Panc1 (cell line): ENCODE measurements around the gene PROSER1.

Source experiments
- POLR2AphosphoS5 ChIP-seq: IDR thresholded peaks from 2 replicates; pipeline ENCODE4 v1.6.1; 2012; ENCODE audit warnings: mild to moderate bottlenecking, low read depth, low read length, moderate library complexity
- SIN3A ChIP-seq: IDR thresholded peaks from 2 replicates; pipeline ENCODE4 v1.6.1; 2012; ENCODE audit warnings: low read depth, mild to moderate bottlenecking, low read length, moderate library complexity, borderline replicate concordance; ENCODE audit not compliant: insufficient read depth
- TCF7L2 ChIP-seq: IDR thresholded peaks from 2 replicates; pipeline ENCODE4 v1.6.1; 2011; ENCODE audit warnings: mild to moderate bottlenecking, low read depth, low read length, inconsistent platforms
- TF ChIP-seq, protein P1 (sequence below): fragments of 450-650 bp; IDR thresholded peaks from 2 replicates; pipeline ENCODE4 v1.5.1; 2017; ENCODE audit warnings: mild to moderate bottlenecking
- TF ChIP-seq, protein P2 (sequence below), 2 experiments: IDR thresholded peaks; 2 replicates each; pipeline ENCODE4 v1.6.1; 2011 to 2012; ENCODE audit warnings: low read depth in 2 of 2, control low read depth in 1 of 2, low read length in 1 of 2, mild to moderate bottlenecking in 1 of 2, moderate library complexity in 1 of 2; ENCODE audit not compliant: insufficient read depth in 1 of 2

DNA sequence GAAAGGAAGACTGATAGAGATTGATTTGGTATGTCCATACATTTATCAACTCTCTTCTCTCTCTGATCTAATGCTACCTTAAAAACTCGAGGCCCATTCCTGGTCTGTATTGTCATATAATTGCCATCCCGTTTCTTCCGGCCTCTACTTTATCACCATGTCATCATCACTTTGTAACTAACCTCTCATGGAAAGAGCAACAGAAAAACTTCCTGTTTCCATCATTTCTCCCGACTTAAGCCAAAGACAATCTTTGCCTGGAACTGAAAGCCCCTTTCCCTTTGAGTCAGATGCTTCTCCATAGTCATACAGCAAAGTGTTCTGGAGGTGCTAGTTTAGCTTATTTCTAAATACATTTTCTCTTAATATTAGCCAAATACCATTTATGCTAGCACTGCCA, 44.5 kb downstream of the PROSER1 start:
- TF ChIP-seq, protein P1, sequence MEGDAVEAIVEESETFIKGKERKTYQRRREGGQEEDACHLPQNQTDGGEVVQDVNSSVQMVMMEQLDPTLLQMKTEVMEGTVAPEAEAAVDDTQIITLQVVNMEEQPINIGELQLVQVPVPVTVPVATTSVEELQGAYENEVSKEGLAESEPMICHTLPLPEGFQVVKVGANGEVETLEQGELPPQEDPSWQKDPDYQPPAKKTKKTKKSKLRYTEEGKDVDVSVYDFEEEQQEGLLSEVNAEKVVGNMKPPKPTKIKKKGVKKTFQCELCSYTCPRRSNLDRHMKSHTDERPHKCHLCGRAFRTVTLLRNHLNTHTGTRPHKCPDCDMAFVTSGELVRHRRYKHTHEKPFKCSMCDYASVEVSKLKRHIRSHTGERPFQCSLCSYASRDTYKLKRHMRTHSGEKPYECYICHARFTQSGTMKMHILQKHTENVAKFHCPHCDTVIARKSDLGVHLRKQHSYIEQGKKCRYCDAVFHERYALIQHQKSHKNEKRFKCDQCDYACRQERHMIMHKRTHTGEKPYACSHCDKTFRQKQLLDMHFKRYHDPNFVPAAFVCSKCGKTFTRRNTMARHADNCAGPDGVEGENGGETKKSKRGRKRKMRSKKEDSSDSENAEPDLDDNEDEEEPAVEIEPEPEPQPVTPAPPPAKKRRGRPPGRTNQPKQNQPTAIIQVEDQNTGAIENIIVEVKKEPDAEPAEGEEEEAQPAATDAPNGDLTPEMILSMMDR: no peak
- TF ChIP-seq SIN3A (no peak), POLR2AphosphoS5 (no peak), TCF7L2 (no peak)
- TF ChIP-seq, protein P2, sequence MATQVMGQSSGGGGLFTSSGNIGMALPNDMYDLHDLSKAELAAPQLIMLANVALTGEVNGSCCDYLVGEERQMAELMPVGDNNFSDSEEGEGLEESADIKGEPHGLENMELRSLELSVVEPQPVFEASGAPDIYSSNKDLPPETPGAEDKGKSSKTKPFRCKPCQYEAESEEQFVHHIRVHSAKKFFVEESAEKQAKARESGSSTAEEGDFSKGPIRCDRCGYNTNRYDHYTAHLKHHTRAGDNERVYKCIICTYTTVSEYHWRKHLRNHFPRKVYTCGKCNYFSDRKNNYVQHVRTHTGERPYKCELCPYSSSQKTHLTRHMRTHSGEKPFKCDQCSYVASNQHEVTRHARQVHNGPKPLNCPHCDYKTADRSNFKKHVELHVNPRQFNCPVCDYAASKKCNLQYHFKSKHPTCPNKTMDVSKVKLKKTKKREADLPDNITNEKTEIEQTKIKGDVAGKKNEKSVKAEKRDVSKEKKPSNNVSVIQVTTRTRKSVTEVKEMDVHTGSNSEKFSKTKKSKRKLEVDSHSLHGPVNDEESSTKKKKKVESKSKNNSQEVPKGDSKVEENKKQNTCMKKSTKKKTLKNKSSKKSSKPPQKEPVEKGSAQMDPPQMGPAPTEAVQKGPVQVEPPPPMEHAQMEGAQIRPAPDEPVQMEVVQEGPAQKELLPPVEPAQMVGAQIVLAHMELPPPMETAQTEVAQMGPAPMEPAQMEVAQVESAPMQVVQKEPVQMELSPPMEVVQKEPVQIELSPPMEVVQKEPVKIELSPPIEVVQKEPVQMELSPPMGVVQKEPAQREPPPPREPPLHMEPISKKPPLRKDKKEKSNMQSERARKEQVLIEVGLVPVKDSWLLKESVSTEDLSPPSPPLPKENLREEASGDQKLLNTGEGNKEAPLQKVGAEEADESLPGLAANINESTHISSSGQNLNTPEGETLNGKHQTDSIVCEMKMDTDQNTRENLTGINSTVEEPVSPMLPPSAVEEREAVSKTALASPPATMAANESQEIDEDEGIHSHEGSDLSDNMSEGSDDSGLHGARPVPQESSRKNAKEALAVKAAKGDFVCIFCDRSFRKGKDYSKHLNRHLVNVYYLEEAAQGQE (IDR thresholded peaks at IDR 0.05; ENCODE audit: insufficient read depth in 1 of 2, low read depth in 2 of 2, low read length in 1 of 2): no peak
